HG03565 (cell line): Measurements from ENCODE around the gene R3HDM1.
"Not testable (repeated sequence)": the region's sequence is repeated elsewhere in the genome, so short reads cannot be mapped to it uniquely, and the experiment has no call there.

Source experiments
- ATAC-seq: cut with Tn5 transposase; IDR thresholded peaks from one replicate; pipeline ENCODE4 v1.9.1; 2021; ENCODE audit warnings: mild to moderate bottlenecking, moderate library complexity; ENCODE audit not compliant: unreplicated experiment

R3HDM1 gene

DNA sequence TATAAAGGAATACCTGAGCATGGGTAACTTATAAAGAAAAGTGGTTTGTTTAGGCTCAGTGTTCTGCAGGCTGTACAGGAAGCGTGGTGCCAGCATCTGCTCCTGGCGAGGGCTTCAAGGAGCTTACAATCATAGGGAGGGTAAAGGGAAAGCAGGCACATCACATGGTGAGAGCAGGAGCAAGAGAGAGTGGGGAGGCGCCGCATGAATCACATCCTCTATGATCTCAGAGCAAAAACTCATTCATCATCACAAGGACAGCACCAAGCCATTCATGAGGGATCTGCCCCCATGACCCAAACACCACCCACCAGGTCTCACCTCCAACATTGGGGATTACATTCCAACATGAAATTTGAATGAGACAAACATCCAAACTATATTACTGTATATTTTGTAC lies 32.5 kb downstream of the R3HDM1 start:
- ATAC-seq, result no peak

DNA sequence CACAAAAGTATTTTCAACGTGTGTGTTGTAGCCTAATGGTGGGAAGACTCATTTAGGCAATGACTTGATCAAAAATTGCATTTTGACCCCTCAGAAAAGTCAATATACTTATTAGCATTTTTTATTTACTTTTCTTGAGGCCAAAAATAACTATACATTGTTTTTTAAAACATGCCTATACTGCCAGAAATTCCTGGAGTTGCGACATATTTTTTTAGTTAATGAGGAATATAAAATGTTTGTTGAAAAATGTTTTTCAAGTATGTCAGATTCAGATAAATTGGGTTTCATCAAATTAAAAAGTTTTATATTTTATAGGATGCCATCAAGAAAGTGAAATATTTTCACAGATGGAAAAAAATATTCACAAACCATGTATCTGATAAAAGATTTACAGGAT lies 39.6 kb downstream of the R3HDM1 start:
- no peak for ATAC-seq

DNA sequence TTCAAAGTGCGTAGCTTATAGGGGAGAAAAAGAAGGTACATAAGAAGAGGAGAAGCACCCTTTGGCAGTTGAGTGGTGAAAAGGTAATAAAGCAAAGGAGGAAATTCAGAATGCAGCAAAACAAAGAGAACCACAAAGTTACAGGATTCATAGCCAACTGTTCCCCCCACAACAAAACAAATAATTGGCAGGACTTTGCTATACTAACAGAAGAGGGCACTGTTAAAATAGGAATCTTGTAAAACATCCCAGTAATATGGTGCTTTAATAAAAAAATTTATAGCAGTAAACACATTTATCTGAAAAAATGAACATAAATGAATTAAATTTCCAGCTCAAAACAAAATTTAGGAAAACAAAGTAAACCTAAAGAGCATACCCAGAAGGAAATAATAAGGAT lies 42.3 kb downstream of the R3HDM1 start:
- no peak for ATAC-seq

DNA sequence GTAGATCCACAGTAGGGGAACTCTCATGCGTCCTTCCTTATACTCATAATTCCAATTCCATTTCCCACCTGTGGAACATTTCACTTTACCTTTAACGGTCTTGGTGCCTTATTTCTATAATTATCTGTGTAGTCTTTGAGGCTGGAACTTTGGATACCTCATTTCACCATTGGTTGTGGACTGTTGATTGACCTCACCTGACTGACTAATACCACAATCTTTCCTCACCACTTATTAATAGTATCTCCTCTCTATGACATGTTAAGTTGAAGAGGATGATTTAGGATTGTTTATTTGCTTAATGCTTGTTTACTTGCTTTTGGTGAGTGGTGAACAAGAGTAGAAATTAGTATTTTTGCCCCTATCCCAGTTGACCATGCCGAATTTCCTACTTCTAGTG lies 50.0 kb downstream of the R3HDM1 start:
- no peak for ATAC-seq

DNA sequence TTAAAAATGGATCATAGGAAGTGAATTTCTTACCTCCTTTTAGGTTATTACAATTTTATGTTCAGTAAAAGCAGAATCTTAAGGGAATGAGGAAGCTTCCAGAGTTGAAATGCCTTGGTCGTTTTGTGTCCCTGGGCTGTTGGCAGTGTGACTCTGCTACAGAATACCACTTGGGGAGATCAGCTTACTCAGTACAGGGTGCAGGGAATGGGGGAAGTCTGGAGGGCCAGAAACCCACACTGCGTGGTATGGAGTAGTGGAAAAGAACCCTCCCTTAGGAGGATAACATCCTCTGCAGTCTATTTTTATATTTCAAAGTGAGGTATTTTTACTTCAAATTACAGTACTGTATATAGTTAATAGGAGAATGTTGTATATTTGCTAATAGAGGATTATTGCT lies 51.1 kb downstream of the R3HDM1 start:
- ATAC-seq, result no peak

DNA sequence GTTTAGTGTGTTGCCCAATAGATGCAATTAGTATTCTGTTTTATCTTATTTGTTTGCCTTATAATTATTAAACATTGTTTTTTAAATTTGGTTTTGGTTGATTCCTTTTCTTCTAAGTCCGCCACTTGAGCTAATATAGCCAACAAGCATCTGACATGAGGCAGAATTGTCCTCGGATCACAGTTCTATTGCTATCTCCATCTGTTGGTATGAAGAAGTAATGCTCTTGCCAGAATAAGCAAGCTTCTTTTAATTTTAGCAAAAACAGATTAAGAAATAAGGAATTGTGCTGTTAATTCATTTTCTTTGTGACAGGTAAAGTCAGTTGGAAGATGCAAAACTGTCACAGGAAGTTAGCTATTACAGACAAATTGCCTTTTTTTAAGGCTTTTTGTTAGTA lies 54.3 kb downstream of the R3HDM1 start:
- no peak for ATAC-seq

DNA sequence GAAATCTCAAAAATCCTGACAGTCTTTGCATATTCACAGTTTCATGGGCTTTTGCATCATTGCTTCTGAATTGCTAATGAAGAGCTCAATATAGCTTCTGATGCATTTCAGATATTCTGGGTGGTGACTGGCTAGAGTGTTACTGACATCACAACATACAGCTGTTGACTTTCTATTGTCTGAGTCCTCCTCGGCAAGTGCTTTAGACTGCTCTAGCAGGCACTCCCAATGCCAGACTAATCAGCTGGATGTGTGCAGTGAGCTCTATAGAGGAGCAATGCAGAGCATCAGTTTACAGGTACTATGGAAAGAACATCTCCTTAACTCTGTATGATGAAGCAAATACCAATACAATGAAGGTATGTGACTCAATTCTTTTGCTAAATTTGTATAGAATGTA lies 54.9 kb downstream of the R3HDM1 start:
- ATAC-seq, result peak; percentile 66

DNA sequence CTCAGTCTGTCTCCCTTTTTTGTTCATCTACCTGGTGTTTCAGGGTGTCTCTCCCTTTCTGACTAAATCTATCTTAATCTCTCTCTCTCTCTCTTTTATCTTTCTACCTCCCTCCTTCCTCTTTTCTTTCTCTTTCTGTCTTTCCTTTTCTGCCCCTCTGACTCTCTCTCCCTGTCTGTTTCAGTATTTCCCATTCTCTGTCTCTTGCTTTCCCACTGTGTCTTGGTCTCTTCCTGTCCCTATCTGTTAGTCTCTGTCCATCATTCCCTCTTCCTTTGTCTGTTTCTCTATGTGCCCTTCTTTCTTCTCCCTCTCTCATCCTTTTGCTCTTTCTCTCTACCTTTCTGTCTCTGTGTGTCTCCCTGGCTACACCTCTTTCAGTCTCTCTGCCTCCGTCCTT lies 56.7 kb downstream of the R3HDM1 start:
- ATAC-seq, result no peak

DNA sequence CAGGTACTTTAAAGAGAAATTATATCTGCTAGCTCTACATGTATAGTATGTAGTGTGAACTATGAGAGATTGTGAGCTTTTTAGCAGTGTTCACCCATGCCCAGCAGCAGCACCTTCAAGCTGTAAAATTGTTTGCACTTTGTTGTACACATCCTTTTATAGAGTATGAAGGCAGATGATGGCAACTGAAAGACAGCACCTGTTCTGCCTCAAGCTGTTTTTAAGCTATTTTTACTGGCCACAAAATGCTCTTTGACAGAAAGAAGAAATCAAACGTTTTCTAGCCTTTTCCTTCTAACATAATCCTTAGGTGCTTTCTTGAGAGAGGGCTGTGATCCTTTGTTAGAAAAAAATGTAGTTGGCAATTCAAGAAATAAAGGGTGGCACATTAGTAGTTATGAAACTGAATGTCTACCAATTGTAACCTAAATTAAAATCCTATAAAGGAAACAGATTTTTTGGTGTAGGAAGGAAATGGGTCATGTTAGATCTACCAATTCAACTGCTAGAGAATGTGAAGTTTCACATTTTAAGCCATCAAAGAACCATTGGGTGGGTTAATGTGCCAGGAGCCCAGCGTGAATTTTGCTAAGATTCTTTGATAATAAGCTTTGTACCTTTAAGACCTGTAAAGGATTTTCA lies 59.5 kb downstream of the R3HDM1 start:
- no peak for ATAC-seq

DNA sequence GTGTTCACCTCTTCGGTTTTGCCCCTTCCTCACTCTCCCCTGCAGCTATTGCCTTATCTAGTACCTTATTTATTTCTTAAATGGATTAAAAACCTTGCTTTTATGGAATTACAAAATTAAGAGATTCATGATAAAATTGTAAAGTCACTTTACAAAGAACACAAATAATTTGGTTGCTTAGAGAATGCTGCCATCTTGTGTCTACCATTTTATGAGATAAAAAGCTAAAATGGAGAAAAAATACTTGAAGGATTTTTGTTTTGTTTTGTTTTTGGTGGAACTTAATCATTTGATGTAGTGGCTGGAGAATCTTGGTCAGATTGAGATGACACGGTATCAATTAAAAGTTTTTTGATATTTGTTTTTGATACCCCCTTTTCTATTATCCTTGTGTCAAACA lies 69.6 kb downstream of the R3HDM1 start:
- no peak for ATAC-seq

DNA sequence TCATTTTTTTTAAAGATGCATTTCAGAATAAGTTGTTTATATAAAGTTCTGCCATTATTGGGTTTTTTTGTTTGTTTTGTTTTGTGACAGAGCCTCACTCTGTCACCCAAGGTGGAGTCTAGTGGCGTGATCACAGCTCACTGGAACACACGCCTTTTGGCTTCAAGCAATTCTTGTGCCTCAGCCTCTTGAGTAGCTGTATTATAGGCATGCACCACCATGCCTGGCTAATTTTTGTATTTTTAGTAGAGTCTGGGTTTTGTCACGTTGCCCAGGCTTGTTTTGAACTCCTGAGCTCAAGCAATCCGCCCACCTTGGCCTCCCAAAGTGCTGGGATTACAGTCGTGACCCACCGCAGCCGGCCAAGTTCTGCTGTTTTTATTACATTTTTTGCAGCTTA lies 72.3 kb downstream of the R3HDM1 start:
- ATAC-seq, result no peak

DNA sequence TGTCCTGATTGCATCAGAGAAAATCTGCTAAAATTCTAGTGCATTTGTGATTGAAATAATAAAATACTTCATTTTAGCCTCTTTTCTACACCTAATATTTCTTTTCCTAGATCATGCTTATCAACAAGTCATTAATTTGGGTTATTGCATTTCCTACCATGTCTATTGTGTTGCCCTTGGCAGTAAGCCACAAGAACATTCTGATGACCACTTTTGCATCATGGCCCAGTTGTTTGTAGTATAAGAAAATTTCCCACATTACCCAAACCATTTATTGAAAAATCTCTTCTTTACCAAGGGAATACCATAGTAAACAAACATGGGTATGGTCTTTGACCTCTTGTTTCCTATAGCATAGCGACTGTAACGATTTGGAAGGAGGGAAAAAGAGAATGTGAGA lies 76.3 kb downstream of the R3HDM1 start:
- no peak for ATAC-seq

DNA sequence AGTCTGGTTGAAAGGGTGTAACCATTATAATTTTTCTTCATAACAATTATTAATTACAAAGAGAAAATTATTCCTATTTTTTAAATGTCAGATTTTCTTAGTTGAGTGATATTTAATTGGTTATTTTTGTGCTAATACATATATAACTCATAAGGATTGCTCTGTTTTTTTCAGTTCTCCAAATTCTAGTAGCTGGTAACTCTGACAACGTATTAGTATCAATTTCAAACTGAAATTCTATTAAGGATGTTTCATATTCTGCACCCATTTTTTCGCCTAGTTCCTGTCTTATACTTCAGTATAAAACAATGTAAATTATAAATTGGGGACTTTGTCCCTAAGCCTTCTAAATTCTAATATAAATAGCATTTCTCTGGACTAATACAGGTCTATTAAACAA lies 81.0 kb downstream of the R3HDM1 start:
- no peak for ATAC-seq

DNA sequence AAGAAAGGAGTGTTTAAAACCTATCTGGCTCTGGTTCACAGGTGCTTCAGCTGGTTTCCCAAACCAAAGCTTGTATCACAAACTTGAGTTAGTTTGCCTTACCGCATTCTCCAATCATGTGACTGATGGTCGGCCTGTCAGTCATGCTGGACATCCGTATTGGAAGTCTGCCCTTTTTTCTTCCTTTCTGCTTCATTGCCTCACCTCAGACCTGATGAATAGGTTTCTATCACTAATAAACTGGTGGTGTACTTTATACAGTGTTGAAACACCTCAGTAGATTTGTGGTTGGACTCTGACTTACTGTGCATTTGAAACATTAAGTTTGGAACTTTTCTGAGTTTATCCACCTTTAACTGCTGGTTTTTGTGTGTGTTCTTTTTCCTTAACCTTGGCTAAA lies 84.1 kb downstream of the R3HDM1 start:
- no peak for ATAC-seq

DNA sequence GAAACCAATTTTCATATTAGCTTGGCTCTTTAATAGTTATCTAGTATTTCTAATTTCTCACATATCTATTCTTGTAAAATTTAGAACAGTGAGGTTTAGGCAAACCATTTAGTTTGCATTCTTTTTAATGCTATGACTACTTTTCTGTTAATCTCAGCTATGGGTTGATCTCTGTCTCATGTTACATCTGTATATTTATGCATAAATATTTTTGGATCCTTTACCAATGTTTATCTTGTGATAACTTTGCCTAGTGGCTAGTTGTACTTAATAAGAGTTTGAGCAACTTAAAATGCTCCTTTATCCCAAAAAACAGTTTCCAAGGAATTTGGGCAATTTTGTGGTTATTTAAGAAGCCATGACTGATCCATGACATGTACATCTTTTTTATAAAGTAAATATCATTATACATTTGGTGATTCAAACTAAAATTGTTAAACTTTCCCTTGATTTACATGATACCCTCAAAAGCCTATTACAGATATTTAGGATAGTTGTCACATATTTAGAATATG lies 86.3 kb downstream of the R3HDM1 start:
- ATAC-seq, result no peak

DNA sequence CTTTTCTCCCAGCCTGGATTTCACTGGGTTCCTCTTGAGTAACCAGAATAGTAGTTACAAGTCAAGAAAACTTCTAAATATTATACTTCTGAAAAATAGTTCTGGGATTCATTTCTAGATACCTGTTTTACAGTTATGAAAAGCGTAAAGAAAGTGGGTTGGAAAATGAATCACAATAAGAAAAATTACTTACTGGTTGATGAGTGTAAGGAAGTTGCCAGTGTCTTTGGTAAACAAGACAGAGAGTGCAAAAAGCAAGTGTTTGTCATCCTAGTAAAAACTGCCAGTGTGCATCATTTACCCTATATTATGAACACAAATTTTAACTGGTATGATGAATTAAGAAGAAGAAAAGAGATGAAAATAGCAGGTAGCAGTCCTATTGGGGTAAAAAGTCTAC lies 88.9 kb downstream of the R3HDM1 start:
- ATAC-seq, result no peak

DNA sequence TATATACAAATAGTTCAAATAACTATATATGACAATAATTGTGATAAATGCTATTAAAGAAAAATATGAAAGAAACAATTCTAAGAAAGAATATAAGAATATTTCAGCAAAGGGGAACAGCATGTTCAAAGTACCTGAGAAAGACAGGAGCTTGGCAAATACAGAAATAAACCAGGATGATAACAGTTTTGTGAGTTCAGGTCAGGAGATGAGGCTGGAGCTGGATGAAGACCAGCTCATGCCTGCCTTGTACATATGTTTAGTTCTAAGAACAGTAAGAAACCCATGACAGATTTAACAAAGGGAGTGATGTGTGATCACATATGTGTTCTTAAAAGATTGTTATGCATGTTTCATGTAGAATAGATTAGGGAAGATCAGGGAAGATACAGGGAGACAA lies 98.2 kb downstream of the R3HDM1 start:
- no peak for ATAC-seq

DNA sequence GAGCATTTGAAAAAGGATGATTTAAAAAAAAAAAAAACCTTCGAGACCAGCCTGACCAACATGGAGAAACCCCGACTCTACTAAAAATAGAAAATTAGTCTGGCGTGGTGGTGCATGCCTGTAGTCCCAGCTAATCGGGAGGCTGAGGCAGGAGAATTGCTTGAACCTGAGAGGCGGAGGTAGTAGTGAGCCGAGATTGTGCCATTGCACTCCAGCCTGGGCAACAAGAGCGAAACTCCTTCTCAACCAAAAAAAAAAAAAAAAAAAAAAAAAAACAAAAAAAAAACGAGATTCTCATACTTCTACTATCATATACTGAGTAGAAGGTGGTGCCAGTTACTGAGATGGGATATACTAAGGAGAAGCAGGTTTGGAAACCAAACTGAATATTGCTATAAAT lies 98.8 kb downstream of the R3HDM1 start:
- not testable (repeated sequence) for ATAC-seq

DNA sequence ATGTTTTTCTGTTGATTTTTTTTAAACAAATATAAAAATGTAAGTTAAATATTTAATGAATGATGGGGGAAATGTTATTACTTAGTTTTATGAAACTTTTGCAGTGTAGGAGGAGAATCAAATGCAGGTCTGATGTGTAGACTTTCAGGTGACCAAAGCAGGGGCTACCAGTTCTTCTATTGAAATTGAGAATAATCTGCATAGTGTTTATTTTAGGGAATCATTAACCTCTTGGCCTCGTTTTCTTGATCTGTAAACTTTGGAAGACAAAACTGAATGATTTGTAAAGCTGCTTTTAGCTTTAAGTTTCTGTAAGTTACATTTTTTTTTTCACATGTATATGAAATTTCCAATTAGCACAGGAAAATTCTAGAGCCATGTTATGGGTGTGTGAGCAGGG lies 99.2 kb downstream of the R3HDM1 start:
- no peak for ATAC-seq

DNA sequence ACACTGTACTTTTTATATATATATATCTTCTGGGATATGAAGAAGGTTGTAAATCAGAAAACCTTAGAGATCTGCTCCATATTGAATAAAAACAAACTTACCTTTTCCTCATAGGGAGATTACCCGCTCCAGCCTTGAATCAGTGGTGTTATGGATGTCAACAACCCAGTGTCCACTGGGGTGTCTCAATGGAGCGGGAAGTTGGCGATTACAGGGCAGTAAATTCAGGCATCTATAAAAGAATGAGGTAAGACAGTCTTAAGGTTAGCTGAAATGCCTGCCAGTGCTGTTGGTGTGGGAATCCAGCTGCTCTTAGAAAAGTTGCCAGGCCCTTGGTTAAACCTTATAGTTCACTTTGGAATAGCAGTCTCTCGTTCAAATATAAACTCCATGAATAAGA lies 102.3 kb downstream of the R3HDM1 start:
- no peak for ATAC-seq

DNA sequence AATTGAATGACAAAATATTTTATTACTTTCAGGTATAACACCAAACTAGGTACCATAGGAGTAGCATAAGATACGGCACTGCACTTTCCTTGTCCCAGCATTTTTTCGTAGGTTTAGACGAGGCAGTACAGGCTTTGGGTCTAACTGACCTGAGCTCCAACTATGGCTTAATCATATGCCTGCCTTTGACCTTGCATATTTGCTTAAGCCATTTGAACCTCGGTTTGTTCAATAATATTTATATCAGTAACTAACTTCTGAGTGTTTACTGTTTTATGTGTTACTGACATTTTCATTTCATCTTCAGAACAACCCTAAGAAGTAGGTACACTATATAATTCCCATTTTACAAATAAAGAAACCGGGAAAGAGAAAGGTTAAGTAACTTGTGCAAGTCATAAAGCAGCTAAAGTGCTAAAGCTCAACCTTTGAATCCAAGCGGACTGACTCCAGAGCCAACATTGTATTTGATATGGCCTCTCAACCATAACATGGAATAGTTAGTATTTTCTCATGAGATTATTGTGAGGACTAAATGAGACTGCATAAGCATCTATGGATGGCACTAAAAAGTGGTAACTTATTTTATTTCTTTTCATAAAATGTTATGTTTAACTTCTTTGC lies 104.0 kb downstream of the R3HDM1 start:
- no peak for ATAC-seq

DNA sequence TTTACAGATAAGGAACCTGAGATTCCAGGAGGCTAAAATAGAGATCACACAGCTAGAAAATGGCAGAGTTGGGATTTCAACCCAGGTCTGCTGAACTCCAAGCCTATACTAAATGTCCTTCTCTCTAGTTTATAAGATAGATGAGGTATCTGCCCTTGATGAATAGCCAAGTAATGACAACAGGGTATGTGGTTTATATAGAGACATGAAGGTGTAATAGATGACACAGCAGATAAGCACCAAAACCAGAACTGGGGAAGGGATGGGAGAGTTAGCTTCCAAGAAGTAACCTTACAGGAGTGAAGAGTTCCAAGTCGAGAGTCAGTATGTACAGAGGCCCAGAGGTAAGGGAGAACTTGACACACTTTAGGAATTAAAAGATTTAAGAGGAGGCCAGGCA lies 105.7 kb downstream of the R3HDM1 start:
- no peak for ATAC-seq
